IPS-NIHi11 (cell line): Measurements from ENCODE around the gene ANKS1B.
"Not testable (repeated sequence)": the region's sequence is repeated elsewhere in the genome, so short reads cannot be mapped to it uniquely, and the experiment has no call there.

Experiments used
- DNase-seq: peaks from one replicate; pipeline ENCODE4 v3.0.0; 2012; ENCODE audit warnings: mixed read lengths, low spot score

ANKS1B gene

DNA sequence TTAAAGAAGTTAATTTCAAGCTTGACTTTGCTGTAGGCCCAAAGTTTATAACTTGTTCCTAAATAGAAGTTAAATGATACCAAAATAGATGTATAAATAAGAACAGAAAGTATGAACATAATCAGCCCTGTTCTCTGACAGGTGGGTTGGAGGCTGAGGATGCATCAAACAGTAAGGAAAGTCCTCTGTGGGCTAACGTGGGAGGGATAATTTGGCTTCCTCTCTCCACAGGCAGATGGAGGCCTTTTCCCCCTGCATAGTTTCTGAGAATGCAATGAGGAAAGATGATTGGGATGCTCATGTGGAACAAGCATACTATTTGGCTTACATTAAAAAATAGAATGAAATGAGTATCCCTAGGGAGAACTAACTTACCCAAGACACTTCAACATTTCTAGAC is 280.7 kb downstream of the ANKS1B start:
- no peak for DNase-seq

DNA sequence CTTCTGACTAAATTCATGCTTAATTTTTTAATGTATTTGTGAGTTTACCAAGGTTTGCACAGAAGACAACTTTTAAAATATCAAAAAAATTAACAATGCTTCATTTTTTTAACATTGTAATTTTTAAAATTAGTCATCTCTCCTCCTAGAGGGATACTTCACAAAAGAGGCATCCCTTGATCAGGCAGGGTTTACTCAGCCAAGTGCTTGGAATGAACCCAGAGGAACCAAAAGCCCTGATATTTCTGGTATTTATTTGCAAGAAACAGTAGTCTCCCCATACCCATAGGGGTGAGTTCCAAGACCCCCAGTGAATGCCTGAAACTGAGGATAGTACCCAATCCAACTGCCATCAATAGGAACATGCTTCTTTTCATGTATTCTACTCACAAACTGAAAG is 284.7 kb downstream of the ANKS1B start:
- no peak for DNase-seq

DNA sequence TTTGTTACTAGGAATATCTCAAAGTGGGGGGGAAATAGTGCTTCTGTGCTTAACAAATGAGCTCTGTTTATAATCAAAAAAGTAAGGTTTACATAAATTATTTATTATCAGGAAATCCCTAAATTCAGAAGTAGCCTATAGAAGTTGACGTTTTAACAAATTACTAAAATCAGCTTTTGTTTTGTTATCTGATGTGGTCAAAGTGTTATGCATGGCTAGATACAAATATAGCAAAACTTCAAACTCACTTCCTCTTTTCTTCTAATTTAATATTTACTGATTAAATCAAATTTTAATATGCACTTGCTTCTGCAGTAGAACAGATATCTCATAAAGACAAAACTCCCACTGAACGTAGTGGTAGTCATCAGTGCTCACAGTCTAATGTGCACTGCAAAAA is 289.7 kb downstream of the ANKS1B start:
- DNase-seq, result no peak

DNA sequence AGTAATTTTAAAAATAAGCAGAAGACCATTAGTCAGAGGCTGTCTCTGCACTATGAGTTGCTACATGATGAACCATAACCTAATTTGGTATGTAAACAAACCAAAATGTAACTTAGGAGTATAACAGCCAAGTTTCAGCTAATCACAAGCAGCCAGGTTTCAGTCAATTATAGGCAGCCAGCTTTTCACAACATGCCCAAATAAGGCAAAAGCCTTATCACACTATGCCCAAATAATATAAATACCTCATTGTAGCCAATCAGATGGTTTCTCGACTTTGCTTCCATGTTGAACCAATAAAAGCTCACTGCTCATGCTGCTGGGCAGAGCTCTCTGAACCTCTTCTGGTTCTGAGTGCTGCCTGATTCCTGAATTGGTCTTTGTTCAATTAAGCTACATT is 298.6 kb downstream of the ANKS1B start:
- DNase-seq, result no peak

DNA sequence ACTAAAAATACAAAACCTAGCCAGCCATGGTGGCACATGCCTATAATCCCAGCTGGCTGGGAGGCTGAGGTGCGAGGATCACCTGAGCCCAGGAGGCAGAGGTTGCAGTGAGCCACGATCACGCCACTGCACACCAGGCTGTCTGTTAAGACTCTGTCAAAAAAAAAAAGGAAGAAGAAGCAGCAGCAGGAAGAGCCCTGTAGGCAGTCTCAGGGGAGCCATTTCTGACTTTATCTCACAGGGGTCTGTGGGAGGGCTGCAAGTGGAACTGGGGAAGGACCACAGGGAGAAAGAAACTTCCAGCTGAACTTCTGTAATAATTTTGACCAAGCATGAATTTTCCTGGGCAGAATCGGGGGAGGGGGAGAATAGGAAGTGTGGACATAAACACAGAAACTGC is 304.5 kb downstream of the ANKS1B start:
- DNase-seq, result no peak

DNA sequence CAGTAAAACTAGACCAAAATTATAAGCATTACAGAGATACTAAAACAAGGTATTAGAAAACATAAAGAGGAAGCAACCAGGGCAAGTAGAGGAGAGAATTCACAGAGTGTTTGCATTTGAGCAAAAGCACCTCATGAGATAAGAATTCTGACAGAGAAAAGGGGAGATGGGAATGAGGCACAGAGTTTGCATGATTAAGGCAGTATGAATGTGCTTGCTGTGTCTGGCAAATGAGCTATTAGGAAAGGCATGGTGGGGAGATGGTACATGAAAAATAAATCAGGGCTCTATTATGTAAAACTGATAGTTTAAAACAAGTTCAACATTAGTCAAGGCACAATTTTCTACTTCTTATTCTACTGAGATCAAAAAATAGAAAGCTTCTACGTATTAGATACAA is 314.1 kb downstream of the ANKS1B start:
- no peak for DNase-seq

DNA sequence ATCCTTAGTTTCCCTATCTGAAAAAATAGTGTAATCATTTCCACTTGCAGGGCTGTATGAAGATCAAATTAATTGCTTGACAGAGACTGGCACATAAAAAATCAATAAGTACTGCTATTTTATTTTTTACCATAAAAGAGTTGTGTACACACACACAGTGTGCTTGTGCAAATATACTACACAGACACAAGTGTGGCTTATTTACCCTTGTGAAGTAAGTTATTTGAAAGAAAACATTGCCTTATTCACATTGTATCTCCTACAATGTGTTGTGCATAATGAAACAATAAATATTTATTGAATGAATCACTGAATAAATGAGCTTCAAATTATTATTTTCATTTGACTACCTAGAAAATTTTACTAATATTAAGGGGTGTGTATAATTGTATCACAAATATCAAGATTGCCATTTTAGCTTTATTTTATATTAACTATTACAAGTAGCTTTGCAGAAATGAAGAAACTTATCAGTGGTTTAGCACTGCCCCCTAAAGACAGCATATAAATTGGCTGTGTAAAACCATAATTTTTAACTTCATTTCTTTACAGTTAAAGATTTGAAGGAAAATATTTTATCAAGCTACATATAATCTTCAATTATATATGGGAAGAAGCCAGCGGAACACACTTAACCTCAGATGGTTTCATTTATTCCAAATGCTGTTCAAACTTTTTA is 325.9 kb downstream of the ANKS1B start:
- no peak for DNase-seq

DNA sequence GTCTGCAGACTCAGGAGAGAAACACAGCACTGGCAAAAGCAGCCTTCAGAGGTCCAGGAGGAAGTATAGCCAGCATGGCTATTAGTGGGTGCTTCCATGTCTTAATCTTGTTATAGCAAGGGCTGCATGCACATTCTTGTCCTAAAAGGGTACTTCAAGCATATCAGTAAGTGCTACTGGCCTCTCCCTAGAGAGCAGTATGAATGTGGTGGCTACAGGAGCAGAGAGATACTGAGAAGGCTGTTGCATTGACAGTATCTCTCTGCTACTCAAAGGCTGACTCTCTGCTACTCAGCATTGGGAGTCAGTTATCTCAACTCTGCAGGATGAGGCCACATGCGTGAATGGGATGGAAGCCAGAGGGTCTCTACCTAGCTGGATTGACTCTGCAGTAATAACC is 335.2 kb downstream of the ANKS1B start:
- DNase-seq, result no peak

DNA sequence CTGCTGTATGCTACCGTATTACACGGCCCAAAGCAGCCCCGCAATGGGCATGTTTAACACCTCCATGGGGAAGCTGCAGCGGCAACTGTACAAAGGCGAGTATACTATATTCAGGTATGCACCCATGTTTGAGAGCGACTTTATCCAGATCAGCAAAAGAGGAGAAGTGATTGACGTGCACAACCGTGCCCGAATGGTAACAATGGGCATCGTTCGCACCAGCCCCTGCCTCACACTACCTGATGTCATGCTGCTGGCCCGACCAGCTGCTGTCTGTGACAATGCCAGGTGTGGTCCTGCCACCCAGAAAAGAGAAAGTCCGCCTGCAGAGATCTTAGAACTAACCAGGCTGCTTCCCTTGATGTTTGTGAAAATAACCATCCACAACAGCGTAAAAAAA is 336.6 kb downstream of the ANKS1B start:
- DNase-seq, result no peak

DNA sequence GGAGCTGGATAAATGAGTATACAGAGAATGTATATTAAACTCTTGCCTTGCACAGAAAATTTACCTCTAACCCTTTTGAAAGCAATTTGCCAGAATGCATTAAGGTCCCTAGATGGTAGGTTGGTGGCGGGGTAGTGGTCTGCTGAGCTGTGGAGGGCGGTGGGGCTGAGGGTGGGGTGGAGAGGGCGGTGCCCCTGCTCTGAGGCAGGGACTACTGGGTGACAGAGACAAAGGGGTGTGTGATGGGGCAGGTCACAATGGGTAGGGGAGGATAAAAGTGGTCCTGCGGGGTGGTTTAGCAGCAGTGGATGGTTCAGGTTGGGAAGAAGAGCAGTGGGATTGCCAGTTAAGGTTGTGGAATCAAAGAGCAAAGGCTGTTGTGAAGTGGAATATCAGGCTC is 337.3 kb downstream of the ANKS1B start, which contains the start of gene GARIN6:
Gene GARIN6 (plus strand): TSS at position 301 of the 400 bp plus-strand sequence. CDS start 422 bp downstream, outside the sequence.
- no peak for DNase-seq

DNA sequence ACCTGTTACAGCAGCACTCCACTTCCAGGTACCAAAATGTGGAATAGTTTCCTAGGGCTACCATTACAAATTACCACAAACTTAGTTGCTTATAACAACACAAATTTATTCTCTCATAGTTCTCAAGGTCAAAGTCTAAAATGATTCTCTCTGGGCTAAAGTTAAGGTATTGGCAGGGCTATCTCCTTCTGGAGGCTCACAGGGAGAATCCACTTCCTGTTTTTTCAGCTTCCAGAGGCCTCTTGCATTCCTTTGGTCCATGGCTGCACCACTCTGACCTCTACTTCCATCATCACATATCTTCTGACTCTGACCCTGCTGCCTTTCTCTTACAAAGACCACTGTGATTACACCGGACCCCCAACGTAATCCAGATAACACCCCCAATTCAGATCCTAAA is 340.1 kb downstream of the ANKS1B start:
- DNase-seq, result no peak

DNA sequence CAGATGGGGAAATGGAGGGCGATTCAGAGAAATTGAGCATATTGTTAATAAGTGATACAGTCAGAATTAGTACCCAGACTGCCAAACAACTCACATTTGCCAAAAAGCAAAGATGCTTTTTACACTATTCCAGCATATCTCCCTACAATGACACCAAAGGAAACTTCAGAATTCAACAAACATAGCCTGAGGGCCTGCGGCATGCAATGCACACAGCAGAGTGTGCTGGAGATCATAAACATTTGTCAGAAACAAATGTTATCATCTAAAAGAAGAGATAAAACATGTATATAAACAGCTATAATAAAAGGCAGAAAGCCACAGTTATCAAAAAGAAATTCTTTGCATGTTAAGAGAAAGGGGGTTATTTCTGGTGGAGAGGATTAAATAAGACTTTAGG is 357.3 kb downstream of the ANKS1B start:
- DNase-seq, result no peak

DNA sequence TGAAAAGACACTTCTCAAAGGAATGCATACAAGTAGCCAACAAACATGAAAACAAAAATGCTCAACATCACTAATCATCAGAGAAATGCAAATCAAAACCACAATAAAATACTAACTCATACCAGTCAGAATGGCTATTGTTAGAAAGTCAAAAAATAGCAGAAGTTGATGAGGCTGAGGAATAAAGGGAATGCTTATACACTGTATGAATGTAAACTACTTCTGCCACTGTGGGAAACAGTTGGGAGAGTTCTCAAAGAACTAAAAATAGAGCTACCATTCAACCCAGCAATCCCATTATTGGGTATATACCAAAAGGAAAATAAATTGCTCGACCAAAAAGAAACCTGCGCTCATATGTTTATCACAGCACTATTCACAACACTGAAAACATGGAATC is 360.1 kb downstream of the ANKS1B start:
- not testable (repeated sequence) for DNase-seq

DNA sequence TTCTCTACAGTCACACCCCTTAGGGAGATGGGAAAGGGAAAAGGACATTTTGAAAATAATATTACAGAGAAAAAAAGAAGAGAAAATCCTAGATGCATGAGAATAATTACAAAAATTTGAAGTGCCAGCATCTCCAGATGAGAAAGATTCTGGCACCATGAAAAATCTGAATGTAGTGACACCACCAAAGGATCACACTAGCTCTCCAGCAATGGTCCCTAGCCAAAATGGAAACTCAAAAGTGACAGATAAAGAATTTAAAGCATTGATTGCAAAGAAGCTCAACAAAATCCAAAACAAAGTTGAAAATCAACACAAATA is 364.6 kb downstream of the ANKS1B start:
- DNase-seq, result no peak

DNA sequence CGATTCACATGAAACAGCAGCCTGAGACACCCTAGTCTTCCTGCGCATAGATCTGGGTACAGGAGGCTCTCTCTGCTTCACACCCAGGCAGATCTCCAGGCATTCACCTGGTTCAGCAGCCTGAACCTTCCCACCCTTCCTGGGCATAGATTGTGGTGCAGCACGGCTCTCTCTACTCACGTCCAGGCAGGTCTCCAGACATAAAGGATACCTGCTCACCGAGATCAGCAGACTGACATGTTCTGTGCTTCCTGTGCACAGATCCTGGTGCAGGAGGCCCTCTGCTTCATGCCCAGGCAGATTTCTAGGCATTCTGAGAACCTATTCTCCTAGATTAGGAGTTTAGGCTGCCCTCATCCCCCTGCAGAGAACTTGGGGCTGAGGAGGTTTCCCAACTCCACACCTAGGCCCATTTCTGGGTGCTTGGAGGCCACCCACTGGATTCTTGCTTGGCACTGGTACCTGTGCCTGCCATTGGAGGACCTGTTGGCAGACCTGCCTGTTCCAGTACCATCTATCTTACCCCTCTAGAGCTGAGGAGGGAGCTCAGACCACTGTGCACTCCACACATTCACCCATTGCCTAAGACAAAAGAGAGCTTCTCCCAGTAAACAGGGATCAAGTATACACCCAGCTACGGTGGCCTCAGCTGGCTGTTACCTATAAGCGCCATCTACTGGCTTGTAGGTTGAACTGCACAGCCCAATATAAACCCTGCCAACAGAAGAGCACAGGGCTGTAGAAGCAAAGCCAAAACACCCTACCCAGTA is 365.2 kb downstream of the ANKS1B start:
- peak; percentile 38 for DNase-seq

DNA sequence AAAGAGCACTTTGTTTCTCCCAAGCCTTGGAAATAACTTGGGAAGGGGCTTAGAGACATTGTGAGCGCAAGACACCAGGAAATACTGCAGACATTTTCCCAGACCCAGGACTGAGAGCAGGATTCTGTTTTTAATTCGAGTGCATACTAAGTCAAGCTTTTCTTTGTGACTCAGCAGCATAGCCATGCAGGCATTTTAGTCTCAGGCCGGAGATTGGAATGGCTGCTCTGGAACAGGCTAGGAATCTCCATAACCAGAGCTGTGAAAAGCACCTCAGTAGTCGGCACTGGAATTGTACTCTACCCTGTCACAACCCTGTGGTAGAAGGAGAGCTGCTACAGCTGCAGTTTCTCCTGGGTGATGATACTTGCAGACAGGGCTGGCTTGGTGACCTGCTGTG is 366.1 kb downstream of the ANKS1B start:
- no peak for DNase-seq

DNA sequence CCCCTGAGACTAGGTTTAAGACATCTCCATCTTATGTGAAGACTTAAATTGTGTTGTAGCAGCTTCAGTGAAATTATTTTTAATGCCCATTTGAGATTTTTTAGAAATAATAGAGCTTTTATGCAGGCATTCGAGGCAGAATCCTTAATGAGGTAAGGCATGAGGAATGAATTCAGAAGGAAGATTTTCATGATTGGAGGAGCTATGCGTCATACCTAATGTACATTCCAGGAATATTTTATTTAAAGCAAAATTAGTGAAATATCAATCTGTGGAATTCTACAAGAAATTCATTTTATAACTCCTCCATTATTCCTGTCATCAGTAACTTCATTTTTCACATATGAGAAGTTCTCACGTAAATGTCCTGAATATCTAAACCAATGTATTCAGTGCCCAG is 373.1 kb downstream of the ANKS1B start:
- no peak for DNase-seq

DNA sequence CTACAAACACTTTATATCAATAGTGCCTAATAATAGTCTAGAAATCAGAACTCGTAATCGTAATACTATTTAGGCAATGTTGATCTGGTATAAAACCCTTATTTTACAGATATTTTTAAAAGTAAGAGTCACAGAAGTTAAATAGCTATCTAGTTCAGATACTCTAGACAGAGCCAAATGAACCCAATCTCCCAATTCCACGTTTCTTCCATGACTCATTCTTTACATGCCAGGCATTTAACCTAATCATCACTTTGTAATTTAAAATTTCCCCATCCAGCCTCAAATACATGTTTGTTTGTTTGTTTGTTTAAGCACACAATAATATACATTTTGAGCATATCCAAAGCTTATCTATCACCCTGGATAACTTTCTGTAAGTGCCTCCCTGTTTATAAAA is 373.6 kb downstream of the ANKS1B start:
- no peak for DNase-seq

DNA sequence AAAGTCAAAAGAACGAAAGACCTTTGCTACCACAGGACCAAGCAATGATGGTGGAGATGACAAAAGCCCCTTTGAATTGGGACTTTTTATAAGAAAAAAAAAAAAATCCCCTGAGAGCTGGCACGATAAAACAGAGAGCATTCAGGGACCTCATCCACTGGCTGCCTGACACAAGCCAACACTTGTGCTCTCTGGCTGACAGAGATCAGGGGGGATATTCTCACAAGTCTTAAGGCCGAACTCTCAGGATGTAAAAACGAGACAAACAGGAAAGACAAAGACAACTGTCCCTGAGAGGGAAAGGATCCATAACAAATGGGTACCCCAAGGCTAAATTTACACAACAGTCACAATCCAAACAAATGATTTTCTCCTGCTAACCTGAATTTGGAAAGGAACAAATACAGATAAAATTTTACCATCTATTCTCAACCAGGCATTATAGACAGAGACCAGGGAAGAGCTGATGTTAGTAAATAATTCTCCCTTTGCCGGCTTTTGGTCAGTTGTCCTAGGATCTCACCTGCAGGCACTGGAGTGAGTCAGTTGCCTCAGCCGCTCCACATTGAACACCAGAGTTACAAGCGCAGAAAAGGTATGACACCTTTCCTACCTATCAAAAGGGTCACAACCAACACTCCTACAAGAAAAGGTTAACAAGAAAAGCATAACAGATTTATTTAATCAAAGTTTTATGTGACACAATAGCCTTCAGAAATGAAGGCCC is 375.1 kb downstream of the ANKS1B start:
- DNase-seq, result peak; percentile 28

DNA sequence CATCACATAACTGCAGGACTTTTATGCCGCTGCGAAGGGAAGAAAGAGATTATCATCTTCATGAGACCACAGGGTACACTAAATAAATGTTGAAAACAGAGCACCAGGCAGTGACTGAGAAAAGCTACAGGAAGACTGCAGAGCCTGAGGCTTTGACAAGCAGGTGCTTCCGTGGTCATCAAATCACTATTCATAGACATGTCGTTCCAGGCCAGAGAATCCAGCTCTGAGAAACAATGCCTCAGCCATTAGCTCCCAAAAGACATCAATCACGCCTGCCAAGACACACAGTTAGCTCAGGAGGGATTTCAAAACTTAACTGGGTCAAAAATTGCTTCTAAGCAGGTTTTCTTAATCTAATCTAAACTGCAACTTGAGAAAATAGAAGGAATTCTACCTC is 384.3 kb downstream of the ANKS1B start:
- no peak for DNase-seq

DNA sequence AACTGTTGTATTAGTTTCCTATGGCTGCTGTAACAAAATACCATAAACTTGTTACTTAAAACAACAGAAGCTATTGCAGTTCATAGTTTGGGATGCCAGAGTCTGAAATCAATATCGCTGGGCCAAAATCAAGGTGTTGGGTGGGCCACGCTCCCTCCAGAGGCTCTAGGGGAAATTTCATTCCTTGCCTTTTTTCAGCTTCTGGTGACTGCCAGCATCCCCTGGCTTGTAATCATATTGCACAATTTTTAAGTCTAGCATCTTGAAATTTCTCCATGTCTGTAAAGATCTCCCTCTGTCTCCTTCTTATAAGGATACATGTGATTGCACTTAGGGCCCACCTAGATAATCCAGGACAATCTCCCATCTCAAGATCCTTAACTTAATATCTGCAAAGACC is 386.0 kb downstream of the ANKS1B start:
- no peak for DNase-seq

DNA sequence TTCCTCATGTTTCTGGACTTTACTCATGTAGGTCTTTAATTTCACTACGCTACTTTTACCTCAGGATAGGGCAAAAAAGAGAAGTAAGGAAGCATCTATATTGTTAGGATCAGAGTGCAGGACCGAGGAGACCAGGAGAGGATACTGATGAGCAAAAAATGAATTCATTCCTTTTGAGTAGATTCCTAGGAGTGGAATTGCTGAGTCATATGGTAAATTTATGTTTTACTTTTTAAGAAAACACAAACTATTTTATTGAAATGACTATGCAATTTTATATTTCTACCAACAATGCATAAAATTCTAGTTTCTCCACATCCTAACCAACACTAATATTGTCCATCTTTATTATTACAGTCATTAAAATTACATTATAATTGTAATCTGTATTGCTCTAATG is 388.0 kb downstream of the ANKS1B start:
- no peak for DNase-seq

DNA sequence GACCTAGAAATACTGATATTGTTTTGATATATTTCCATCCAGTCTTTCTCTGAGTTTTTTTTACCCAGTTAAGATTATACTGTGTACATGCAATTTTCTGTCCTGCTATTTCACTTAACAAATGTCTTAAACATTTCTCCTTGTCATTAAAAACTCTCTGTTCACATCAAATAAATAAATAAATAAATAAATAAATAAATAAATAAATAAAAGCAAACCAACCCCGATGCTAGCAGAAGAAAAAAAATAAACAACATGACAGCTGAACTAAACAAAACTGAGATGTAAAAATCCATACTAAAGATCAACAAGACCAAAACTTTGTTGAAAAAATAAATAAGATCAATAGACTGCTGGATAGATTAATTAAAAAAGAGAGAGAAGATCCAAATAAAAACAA is 407.6 kb downstream of the ANKS1B start:
- not testable (repeated sequence) for DNase-seq
